Upper lobe of left lung (tissue), 4 donors: ENCODE data around the gene MRPL23.

ENCODE experiments used
- CTCF ChIP-seq, 6 experiments: fragments of 450-650 bp in 4 of 6; fragments of 200-600 bp in 2 of 6; sonication (generic) in 2 of 6; IDR thresholded peaks; one replicate each; pipeline ENCODE4 v1.5.1; 2016 to 2019; ENCODE audit warnings: antibody characterized with exemption in 6 of 6
- EP300 ChIP-seq, 4 donors: sonication (generic); formaldehyde crosslinking; IDR thresholded peaks; one replicate each; pipeline ENCODE4 v1.5.1; 2017; ENCODE audit warnings: antibody characterized with exemption in 4 of 4, control low read depth in 2 of 4
- POLR2A ChIP-seq, 4 donors: fragments of 450-650 bp; IDR thresholded peaks; one replicate each; pipeline ENCODE4 v1.5.1; 2016 to 2017; ENCODE audit warnings: antibody characterized with exemption in 4 of 4, mild to moderate bottlenecking in 2 of 4
- POLR2AphosphoS5 ChIP-seq, 2 donors: sonication (generic); formaldehyde crosslinking; IDR thresholded peaks; one replicate each; pipeline ENCODE4 v1.5.1; 2017; ENCODE audit warnings: antibody characterized with exemption in 2 of 2

GRCh38 chr11:1915795-1916131 lies 31.4 kb upstream of the MRPL23 start:
- TF ChIP-seq CTCF (IDR thresholded peaks at IDR 0.05), result no peak
- TF ChIP-seq POLR2A (IDR thresholded peaks at IDR 0.05), result no peak
- TF ChIP-seq POLR2AphosphoS5 (IDR thresholded peaks at IDR 0.05), result no peak
- TF ChIP-seq EP300 (IDR thresholded peaks at IDR 0.05), result no peak
